Type B pancreatic cell (in vitro differentiated cells): ENCODE results near the gene PHF24. TPM values are rescaled to one million over a fixed set of nuclear protein-coding genes. Genes with fewer than 3 reads are reported as not detected.

Experiments
- DNase-seq: peaks from one replicate; pipeline ENCODE4 v3.0.0; 2021; ENCODE audit warnings: mixed read lengths; ENCODE audit not compliant: unreplicated experiment; ENCODE audit errors: extremely low spot score
- H3K27ac Mint-ChIP-seq: 2 replicates; pipeline ENCODE4 v1.8.0; 2021; ENCODE audit warnings: mild to moderate bottlenecking, mixed read lengths
- H3K27me3 Mint-ChIP-seq: 2 replicates; pipeline ENCODE4 v1.8.0; 2021; ENCODE audit warnings: mixed read lengths
- H3K36me3 Mint-ChIP-seq: 2 replicates; pipeline ENCODE4 v1.8.0; 2021; ENCODE audit warnings: mixed read lengths
- H3K4me1 Mint-ChIP-seq: one replicate; pipeline ENCODE4 v1.8.0; 2021; ENCODE audit warnings: mixed read lengths; ENCODE audit not compliant: unreplicated experiment
- H3K4me3 Mint-ChIP-seq: 2 replicates; pipeline ENCODE4 v1.8.0; 2021; ENCODE audit warnings: mild to moderate bottlenecking, mixed read lengths
- H3K9me3 Mint-ChIP-seq: 2 replicates; pipeline ENCODE4 v1.8.0; 2021; ENCODE audit warnings: mixed read lengths
- CTCF ChIP-seq: fragments of 200-600 bp; sonication (generic); conservative IDR thresholded peaks from 2 replicates; pipeline ENCODE4 v1.5.0; 2021; ENCODE audit warnings: antibody characterized with exemption, mild to moderate bottlenecking
- total RNA-seq: library from RNA; stranded (reverse); gene quantifications from 2 replicates; pipeline ENCODE4 v1.2.1, GENCODE V29; 2021; ENCODE audit warnings: low replicate concordance

PHF24 gene
- total RNA-seq, 1 donor from 2014 or later, result 0.19 TPM

- Mint-ChIP-seq H3K27ac (no peak overlapping the region), H3K27me3 (peaks cover 61% of the 10 kb centered on the region), H3K4me1 (no peaks in the 10 kb centered on the region), H3K9me3 (no peaks in the 10 kb centered on the region), H3K36me3 (no peaks in the 10 kb centered on the region), H3K4me3 (no peak overlapping the region)
- DNase-seq, result no peak
- no peak for TF ChIP-seq CTCF
Observed at GRCh38 chr9:34976441-34976840, 18.4 kb downstream of the PHF24 start.

GRCh38 chr9:34976992-34977391 lies 18.9 kb downstream of the PHF24 start:
- Mint-ChIP-seq H3K9me3 (no peaks in the 10 kb centered on the region), H3K27ac (no peak overlapping the region)

GRCh38 chr9:34980181-34980761 lies 22.2 kb downstream of the PHF24 start:
- peaks cover 5% of the 10 kb centered on the region for H3K4me1 Mint-ChIP-seq
- no peak for TF ChIP-seq CTCF
- no peaks in the 10 kb centered on the region for H3K9me3 Mint-ChIP-seq
- H3K4me3 Mint-ChIP-seq, result no peak overlapping the region
- no peak overlapping the region for H3K27ac Mint-ChIP-seq
- no peaks in the 10 kb centered on the region for H3K36me3 Mint-ChIP-seq
- H3K27me3 Mint-ChIP-seq, result peaks cover 48% of the 10 kb centered on the region
- no peak for DNase-seq

More at GRCh38 chr9:34976992-34977391, 18.9 kb downstream of the PHF24 start:
- TF ChIP-seq CTCF, result no peak
- DNase-seq, result no peak
- Mint-ChIP-seq H3K36me3 (no peaks in the 10 kb centered on the region), H3K27me3 (peaks cover 58% of the 10 kb centered on the region), H3K4me3 (no peak overlapping the region), H3K4me1 (no peaks in the 10 kb centered on the region)

GRCh38 chr9:34982361-34982760 lies 24.3 kb downstream of the PHF24 start:
- DNase-seq, result no peak
- peaks cover 39% of the 10 kb centered on the region for H3K27me3 Mint-ChIP-seq
- H3K4me3 Mint-ChIP-seq, result no peak overlapping the region
- no peak for TF ChIP-seq CTCF
- H3K9me3 Mint-ChIP-seq, result no peaks in the 10 kb centered on the region
- H3K27ac Mint-ChIP-seq, result no peak overlapping the region
- peaks cover 15% of the 10 kb centered on the region for H3K4me1 Mint-ChIP-seq
- H3K36me3 Mint-ChIP-seq, result no peaks in the 10 kb centered on the region

GRCh38 chr9:34983209-34983608 lies 25.1 kb downstream of the PHF24 start:
- Mint-ChIP-seq H3K36me3 (no peaks in the 10 kb centered on the region), H3K4me3 (no peak overlapping the region), H3K27me3 (peaks cover 31% of the 10 kb centered on the region), H3K27ac (no peak overlapping the region), H3K4me1 (peaks cover 15% of the 10 kb centered on the region), H3K9me3 (no peaks in the 10 kb centered on the region)
- TF ChIP-seq CTCF, result no peak
- no peak for DNase-seq

- DNase-seq, result no peak
- H3K36me3 Mint-ChIP-seq, result no peaks in the 10 kb centered on the region
Observed at GRCh38 chr9:34984049-34984448, 26.0 kb downstream of the PHF24 start.

More at GRCh38 chr9:34984049-34984448, 26.0 kb downstream of the PHF24 start:
- Mint-ChIP-seq H3K4me3 (no peak overlapping the region), H3K27ac (no peak overlapping the region), H3K4me1 (peaks cover 20% of the 10 kb centered on the region), H3K27me3 (peaks cover 29% of the 10 kb centered on the region), H3K9me3 (no peaks in the 10 kb centered on the region)
- no peak for TF ChIP-seq CTCF
